ENCODE measurements around the gene SLC25A12. TPM values are rescaled to one million over a fixed set of nuclear protein-coding genes. Genes with fewer than 3 reads are reported as not detected.

Gene SLC25A12
- total and polyA plus RNA-seq, 10 of the 15 experiments (the other 5 are each of a cell fraction or from before 2014, with no cell fraction given): 20.9 to 50.0 (median 33.0) TPM

- TF ChIP-seq MEF2A (IDR thresholded peaks at IDR 0.05; ENCODE audit: insufficient read depth, low read depth, low read length) (no peak), PKNOX1 (IDR thresholded peaks at IDR 0.05) (no peak), ATF3 (IDR thresholded peaks at IDR 0.05; ENCODE audit: borderline replicate concordance, extremely low read depth, low read depth, low read length) (no peak), CBX5 (IDR thresholded peaks at IDR 0.05; ENCODE audit: low read depth) (no peak)
Measured at GRCh38 chr2:171874517-171874916, 19.5 kb downstream of the SLC25A12 start (continued).

- DNase-seq (ENCODE audit: low read depth, low spot score) (no peak), FAIRE-seq (no peak), ATAC-seq (no peak)
- Histone ChIP-seq H2AFZ (ENCODE audit: control insufficient read depth, low read depth, low read length) (no peak overlapping the region), H3K27me3 (replicated peaks in 1 of 2; ENCODE audit: control insufficient read depth in 2 of 2, insufficient read depth in 2 of 2, low read length in 1 of 2) (no peaks in the 10 kb centered on the region), H3K27ac (ENCODE audit: control insufficient read depth, insufficient read depth) (no peak overlapping the region), H3K9me3 (replicated peaks; ENCODE audit: control insufficient read depth, insufficient read depth, low read length) (no peaks in the 10 kb centered on the region), H3K9ac (ENCODE audit: control insufficient read depth, insufficient read depth, low read length) (no peak overlapping the region), H3K4me1 (ENCODE audit: control insufficient read depth, insufficient read depth, low read length) (no peaks in the 10 kb centered on the region), H3K79me2 (ENCODE audit: control insufficient read depth, insufficient read depth, low read length) (peaks cover 2% of the 10 kb centered on the region), H4K20me1 (ENCODE audit: control insufficient read depth, insufficient read depth) (no peaks in the 10 kb centered on the region), H3K4me3 (no peak overlapping the region), H3K4me2 (ENCODE audit: control insufficient read depth, insufficient read depth) (no peak overlapping the region), H3K36me3 (ENCODE audit: control insufficient read depth in 2 of 2, insufficient read depth in 2 of 2, low read length in 1 of 2) (no peaks in the 10 kb centered on the region; a peak in 1 of 4 replicates)
- TF ChIP-seq ETV6 (conservative IDR thresholded peaks at IDR 0.05 in 1 of 2, IDR thresholded peaks at IDR 0.05 in 1 of 2; ENCODE audit: borderline replicate concordance in 1 of 2, low read depth in 1 of 2): no peak
- TF ChIP-seq CREM (IDR thresholded peaks at IDR 0.05; ENCODE audit: low read depth): no peak
- TF ChIP-seq EZH2 (IDR thresholded peaks at IDR 0.05; ENCODE audit: borderline replicate concordance, control insufficient read depth, low read depth, low read length): no peak
- TF ChIP-seq ASH2L (IDR thresholded peaks at IDR 0.05; ENCODE audit: borderline replicate concordance, low read depth): no peak
- TF ChIP-seq FOS (IDR thresholded peaks at IDR 0.05; ENCODE audit: borderline replicate concordance, extremely low read depth, insufficient read length): no peak
- no peak for TF ChIP-seq MTA3 (IDR thresholded peaks at IDR 0.05; ENCODE audit: borderline replicate concordance, low read length)
- no peak for TF ChIP-seq CEBPB (IDR thresholded peaks at IDR 0.05; ENCODE audit: borderline replicate concordance in 1 of 2, low read depth in 2 of 2, low read length in 2 of 2)
- TF ChIP-seq ZNF217 (IDR thresholded peaks at IDR 0.05): no peak
- TF ChIP-seq NR2C1 (IDR thresholded peaks at IDR 0.05): no peak
- in situ Hi-C loops (cut with MboI) (no loop called here), intact Hi-C loops (cut with micrococcal nuclease; ENCODE audit: unreplicated experiment) (no loop called here)
- 94% methylated on average over 5 of the region's 5 CpGs for WGBS (ENCODE audit: insufficient coverage, insufficient replicate concordance, low lambda C conversion rate, missing lambda C conversion rate)
- RAD21 ChIA-PET (ENCODE audit: unreplicated experiment): no interaction called here
- CTCF ChIA-PET: interaction anchor here (0.9 kb wide), 1 partner anchor 164 kb away, joined by 3 read pairs; no protein-coding TSS in a partner anchor
- POLR2A ChIA-PET: no interaction called here
- SMC1A ChIA-PET (ENCODE audit: uncharacterized antibody, unreplicated experiment): interaction anchor here (0.6 to 1.0 kb wide), 3 partner anchors 31 to 100 kb away, joined by 3 to 4 read pairs (median 3); no protein-coding TSS in a partner anchor
- TSS peak; percentile 38 for BruUV-seq (replicated peaks)
Measured at GRCh38 chr2:171864357-171864985, 29.6 kb downstream of the SLC25A12 start.
